CD14-positive monocyte (primary cell): ENCODE results near the gene CBY2. TPM values are rescaled to one million over a fixed set of nuclear protein-coding genes. Genes with fewer than 3 reads are reported as not detected.

Experiments used
- DNase-seq, 3 donors: peaks; one replicate each; pipeline ENCODE4 v3.0.0-alpha.2; 2011 to 2022
- H2AFZ ChIP-seq: 2 replicates; pipeline ENCODE4 v1.6.0; 2012; ENCODE audit warnings: mild to moderate bottlenecking, low read depth, low read length, inconsistent platforms; ENCODE audit not compliant: insufficient read depth, poor library complexity, severe bottlenecking
- H3K27ac ChIP-seq, 2 donors: 1 replicate in 1 of 2; 2 replicates in 1 of 2; pipeline ENCODE4 v1.5.1; 2012 to 2013; ENCODE audit warnings: low read length in 2 of 2, control low read depth in 1 of 2, inconsistent platforms in 1 of 2, low read depth in 1 of 2, mild to moderate bottlenecking in 1 of 2
- H3K27me3 ChIP-seq, 2 donors: one replicate each; pipeline versions ENCODE4 v1.6.0 to v1.6.1; 2011 to 2013; ENCODE audit warnings: low read length in 2 of 2; ENCODE audit not compliant: control insufficient read depth in 2 of 2, insufficient read depth in 2 of 2
- H3K36me3 ChIP-seq, 2 donors: replicated peaks in 1 of 2; 1 replicate in 1 of 2; 2 replicates in 1 of 2; pipeline versions ENCODE4 v1.5.1 to v1.6.1; 2012 to 2013; ENCODE audit warnings: low read length in 2 of 2, control low read depth in 1 of 2, inconsistent platforms in 1 of 2, mild to moderate bottlenecking in 1 of 2; ENCODE audit not compliant: insufficient read depth in 2 of 2, control insufficient read depth in 1 of 2
- H3K4me1 ChIP-seq, 2 donors: 1 replicate in 1 of 2; 2 replicates in 1 of 2; pipeline versions ENCODE4 v1.5.1 to v1.6.1; 2012 to 2013; ENCODE audit warnings: low read length in 2 of 2, control low read depth in 1 of 2, inconsistent platforms in 1 of 2, mild to moderate bottlenecking in 1 of 2, moderate library complexity in 1 of 2; ENCODE audit not compliant: insufficient read depth in 2 of 2, control insufficient read depth in 1 of 2
- H3K4me2 ChIP-seq: replicated peaks from 2 replicates; pipeline ENCODE3; 2012; ENCODE audit warnings: low read length, moderate library complexity, mild to moderate bottlenecking; ENCODE audit not compliant: poor library complexity, severe bottlenecking; ENCODE audit errors: extremely low read depth
- H3K4me3 ChIP-seq, 3 experiments: fragments of 200-600 bp in 1 of 3; sonication (generic) in 1 of 3; replicated peaks in 1 of 3; 1 replicate in 2 of 3; 2 replicates in 1 of 3; pipeline ENCODE4 v1.5.1; 2011 to 2013; ENCODE audit warnings: low read length in 3 of 3, mild to moderate bottlenecking in 3 of 3, control low read depth in 2 of 3, low read depth in 2 of 3, inconsistent platforms in 1 of 3, moderate library complexity in 1 of 3
- H3K79me2 ChIP-seq: 2 replicates; pipeline ENCODE4 v1.6.0; 2012; ENCODE audit warnings: mild to moderate bottlenecking, control low read depth, inconsistent platforms, low read length, moderate library complexity; ENCODE audit not compliant: insufficient read depth
- H3K9ac ChIP-seq: 2 replicates; pipeline ENCODE4 v1.6.0; 2017; ENCODE audit warnings: low read length, mild to moderate bottlenecking; ENCODE audit not compliant: insufficient read depth, poor library complexity, severe bottlenecking
- H3K9me3 ChIP-seq, 2 donors: replicated peaks in 1 of 2; 1 replicate in 1 of 2; 2 replicates in 1 of 2; pipeline versions ENCODE4 v1.5.1 to v1.6.1; 2012 to 2013; ENCODE audit warnings: low read length in 2 of 2, control low read depth in 1 of 2; ENCODE audit not compliant: control insufficient read depth in 1 of 2, insufficient read depth in 1 of 2
- H4K20me1 ChIP-seq: 2 replicates; pipeline ENCODE4 v1.6.0; 2012; ENCODE audit warnings: mild to moderate bottlenecking, low read length, control low read depth, moderate library complexity; ENCODE audit not compliant: insufficient read depth
- H3K27ac Mint-ChIP-seq, 7 donors: one replicate each; pipeline ENCODE4 v1.8.0; 2020; ENCODE audit warnings: mild to moderate bottlenecking in 7 of 7, mixed read lengths in 7 of 7, moderate library complexity in 6 of 7, inconsistent platforms in 2 of 7
- H3K27me3 Mint-ChIP-seq, 3 donors: one replicate each; pipeline ENCODE4 v1.8.0; 2021 to 2022; ENCODE audit warnings: low read depth in 3 of 3, mild to moderate bottlenecking in 3 of 3, mixed read lengths in 3 of 3, moderate library complexity in 3 of 3, inconsistent platforms in 1 of 3
- H3K36me3 Mint-ChIP-seq, 2 donors: one replicate each; pipeline ENCODE4 v1.8.0; 2020; ENCODE audit warnings: mixed read lengths in 2 of 2, inconsistent platforms in 1 of 2, mild to moderate bottlenecking in 1 of 2
- H3K4me1 Mint-ChIP-seq: one replicate; pipeline ENCODE4 v1.8.0; 2020; ENCODE audit warnings: mild to moderate bottlenecking, mixed read lengths
- H3K4me3 Mint-ChIP-seq, 2 donors: one replicate each; pipeline ENCODE4 v1.8.0; 2020; ENCODE audit warnings: mild to moderate bottlenecking in 2 of 2, mixed read lengths in 2 of 2, moderate library complexity in 1 of 2
- H3K9me3 Mint-ChIP-seq, 7 donors: one replicate each; pipeline ENCODE4 v1.8.0; 2020 to 2022; ENCODE audit warnings: mixed read lengths in 7 of 7, mild to moderate bottlenecking in 6 of 7, moderate library complexity in 6 of 7, inconsistent platforms in 2 of 7
- CTCF ChIP-seq: fragments of 200-600 bp; IDR thresholded peaks from one replicate; pipeline ENCODE4 v1.8.0; 2022; ENCODE audit warnings: antibody characterized with exemption, mild to moderate bottlenecking
- WGBS: methylation state at CpG from one replicate; pipeline ENCODE4 v1.1.5; 2013; ENCODE audit warnings: missing lambda C conversion rate; ENCODE audit not compliant: insufficient coverage; 5-methylcytosine and 5-hydroxymethylcytosine counted together
- intact Hi-C, 2 donors: fragments of 100-400 bp; cut with micrococcal nuclease; formaldehyde crosslinking; loops; one replicate each; pipeline versions ENCODE4 v1.15.0 to v1.15.1; 2023
- polyA plus RNA-seq, 3 donors: library from polyadenylated mRNA; depleted of rRNA in 1 of 3; unstranded in 2 of 3; stranded (reverse) in 1 of 3; fragments of 300-500 nt in 2 of 3; fragments of >200 nt in 1 of 3; fragmentation: Illumina TruSeq in 2 of 3; gene quantifications; 1 replicate in 2 of 3; 2 replicates in 1 of 3; pipeline ENCODE4 v1.2.3, GENCODE V29; 2012 to 2021

Gene CBY2
- polyA plus RNA-seq, 3 donors, result not detected

- Histone ChIP-seq H2AFZ (no peak overlapping the region), H3K9me3 (no peaks in the 10 kb centered on the region), H3K36me3 (no peaks in the 10 kb centered on the region), H3K27me3 (no peaks in the 10 kb centered on the region), H3K4me2 (no peak overlapping the region), H3K27ac (no peak overlapping the region), H3K9ac (no peak overlapping the region), H3K79me2 (no peaks in the 10 kb centered on the region), H3K4me1 (no peaks in the 10 kb centered on the region), H4K20me1 (no peaks in the 10 kb centered on the region), H3K4me3 (no peak overlapping the region)
- Mint-ChIP-seq H3K9me3 (peaks cover 0 to 2% (median 0%) of the 10 kb centered on the region in 7 donors), H3K27me3 (peaks cover 3 to 6% (median 3%) of the 10 kb centered on the region in 3 donors), H3K27ac (no peak overlapping the region), H3K4me1 (peaks cover 7% of the 10 kb centered on the region), H3K4me3 (no peak overlapping the region), H3K36me3 (no peaks in the 10 kb centered on the region)
- intact Hi-C loops, result no loop called here
- TF ChIP-seq CTCF, result no peak
- DNase-seq, result no peak
Observed at GRCh38 chr13:45705918-45706317, 3.8 kb downstream of the CBY2 start.

GRCh38 chr13:45707516-45708100 is 5.5 kb downstream of the CBY2 start:
- Mint-ChIP-seq H3K27me3 (peaks cover 0 to 4% (median 3%) of the 10 kb centered on the region in 3 donors), H3K27ac (no peak overlapping the region), H3K9me3 (peaks cover 0 to 2% (median 0%) of the 10 kb centered on the region in 7 donors), H3K36me3 (no peaks in the 10 kb centered on the region), H3K4me3 (no peak overlapping the region), H3K4me1 (peaks cover 7% of the 10 kb centered on the region)
- intact Hi-C loops, result no loop called here
- H3K9ac ChIP-seq, result no peak overlapping the region
- H3K36me3 ChIP-seq, result no peaks in the 10 kb centered on the region
- DNase-seq, result no peak
- no peak for TF ChIP-seq CTCF
- no peak overlapping the region for H3K4me2 ChIP-seq
- H3K27ac ChIP-seq, result no peak overlapping the region
- no peak overlapping the region for H2AFZ ChIP-seq
- no peak overlapping the region for H3K4me3 ChIP-seq
- no peaks in the 10 kb centered on the region for H3K79me2 ChIP-seq
- no peaks in the 10 kb centered on the region for H4K20me1 ChIP-seq
- H3K27me3 ChIP-seq, result no peaks in the 10 kb centered on the region
- WGBS, result no CpG with 5 or more reads among the region's 2 CpGs
- H3K9me3 ChIP-seq, result no peaks in the 10 kb centered on the region
- no peaks in the 10 kb centered on the region for H3K4me1 ChIP-seq
